ENCODE measurements around the gene STAT5A. TPM values are rescaled to one million over a fixed set of nuclear protein-coding genes. Genes with fewer than 3 reads are reported as not detected.

Gene STAT5A
- total and polyA plus RNA-seq, 9 of the 15 experiments (the other 6 are each of a cell fraction or from before 2014, with no cell fraction given): 79.9 to 415 (median 196) TPM

DNA sequence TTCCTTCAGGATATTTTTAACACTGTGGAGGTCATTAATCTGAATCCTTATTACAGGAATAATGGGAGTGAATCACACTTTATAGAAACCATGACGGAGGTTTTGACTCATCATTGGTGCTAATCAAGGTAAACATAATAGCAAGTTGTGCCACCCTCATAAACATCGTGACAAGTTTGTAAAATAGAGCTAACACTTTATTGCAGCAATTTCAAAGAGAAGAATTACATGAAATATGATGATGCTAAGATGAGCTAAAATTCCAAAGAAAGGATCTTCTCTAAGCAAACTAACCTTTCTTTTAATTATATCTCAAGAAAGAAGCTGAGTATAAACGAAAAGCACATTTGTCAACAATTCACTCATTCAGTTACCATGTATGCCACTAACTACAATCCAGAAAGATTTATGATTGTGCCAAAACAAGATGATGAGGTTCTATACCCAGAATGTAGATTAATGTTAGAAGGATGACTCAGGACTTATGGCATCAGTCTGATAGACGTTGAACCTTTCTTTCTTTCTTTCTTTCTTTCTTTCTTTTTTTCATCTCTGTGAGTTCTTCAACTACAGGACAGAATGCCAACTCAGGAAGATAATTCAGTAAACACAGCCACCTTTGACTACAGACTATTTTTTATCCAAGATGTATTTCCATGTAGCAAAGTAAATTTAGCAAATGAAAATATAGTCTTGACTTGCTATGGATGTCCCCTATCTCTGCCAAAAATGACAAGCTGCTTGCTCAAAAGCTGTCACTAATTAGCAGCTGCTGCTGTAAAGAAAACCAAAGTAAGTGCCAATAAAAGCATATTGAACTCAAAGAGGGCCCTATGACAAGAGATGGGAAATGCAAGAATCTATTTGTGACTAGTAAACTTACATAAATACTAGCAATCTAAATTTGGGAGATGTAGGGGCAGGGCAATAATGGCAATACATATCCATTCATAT is 35.4 kb upstream of the STAT5A start (continued):
- TF ChIP-seq, protein P1, sequence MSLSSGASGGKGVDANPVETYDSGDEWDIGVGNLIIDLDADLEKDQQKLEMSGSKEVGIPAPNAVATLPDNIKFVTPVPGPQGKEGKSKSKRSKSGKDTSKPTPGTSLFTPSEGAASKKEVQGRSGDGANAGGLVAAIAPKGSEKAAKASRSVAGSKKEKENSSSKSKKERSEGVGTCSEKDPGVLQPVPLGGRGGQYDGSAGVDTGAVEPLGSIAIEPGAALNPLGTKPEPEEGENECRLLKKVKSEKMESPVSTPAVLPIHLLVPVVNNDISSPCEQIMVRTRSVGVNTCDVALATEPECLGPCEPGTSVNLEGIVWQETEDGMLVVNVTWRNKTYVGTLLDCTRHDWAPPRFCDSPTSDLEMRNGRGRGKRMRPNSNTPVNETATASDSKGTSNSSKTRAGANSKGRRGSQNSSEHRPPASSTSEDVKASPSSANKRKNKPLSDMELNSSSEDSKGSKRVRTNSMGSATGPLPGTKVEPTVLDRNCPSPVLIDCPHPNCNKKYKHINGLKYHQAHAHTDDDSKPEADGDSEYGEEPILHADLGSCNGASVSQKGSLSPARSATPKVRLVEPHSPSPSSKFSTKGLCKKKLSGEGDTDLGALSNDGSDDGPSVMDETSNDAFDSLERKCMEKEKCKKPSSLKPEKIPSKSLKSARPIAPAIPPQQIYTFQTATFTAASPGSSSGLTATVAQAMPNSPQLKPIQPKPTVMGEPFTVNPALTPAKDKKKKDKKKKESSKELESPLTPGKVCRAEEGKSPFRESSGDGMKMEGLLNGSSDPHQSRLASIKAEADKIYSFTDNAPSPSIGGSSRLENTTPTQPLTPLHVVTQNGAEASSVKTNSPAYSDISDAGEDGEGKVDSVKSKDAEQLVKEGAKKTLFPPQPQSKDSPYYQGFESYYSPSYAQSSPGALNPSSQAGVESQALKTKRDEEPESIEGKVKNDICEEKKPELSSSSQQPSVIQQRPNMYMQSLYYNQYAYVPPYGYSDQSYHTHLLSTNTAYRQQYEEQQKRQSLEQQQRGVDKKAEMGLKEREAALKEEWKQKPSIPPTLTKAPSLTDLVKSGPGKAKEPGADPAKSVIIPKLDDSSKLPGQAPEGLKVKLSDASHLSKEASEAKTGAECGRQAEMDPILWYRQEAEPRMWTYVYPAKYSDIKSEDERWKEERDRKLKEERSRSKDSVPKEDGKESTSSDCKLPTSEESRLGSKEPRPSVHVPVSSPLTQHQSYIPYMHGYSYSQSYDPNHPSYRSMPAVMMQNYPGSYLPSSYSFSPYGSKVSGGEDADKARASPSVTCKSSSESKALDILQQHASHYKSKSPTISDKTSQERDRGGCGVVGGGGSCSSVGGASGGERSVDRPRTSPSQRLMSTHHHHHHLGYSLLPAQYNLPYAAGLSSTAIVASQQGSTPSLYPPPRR (CRISPR knock-in tag; IDR thresholded peaks at IDR 0.05; ENCODE audit: borderline replicate concordance): no peak
- no peak for TF ChIP-seq PTRF (tag; IDR thresholded peaks at IDR 0.05)
- no peak for TF ChIP-seq POLR3G (IDR thresholded peaks at IDR 0.05; ENCODE audit: extremely low read depth, insufficient read length, insufficient replicate concordance)
- TF ChIP-seq NCOA6 (IDR thresholded peaks at IDR 0.05): no peak
- TF ChIP-seq, protein P2, sequence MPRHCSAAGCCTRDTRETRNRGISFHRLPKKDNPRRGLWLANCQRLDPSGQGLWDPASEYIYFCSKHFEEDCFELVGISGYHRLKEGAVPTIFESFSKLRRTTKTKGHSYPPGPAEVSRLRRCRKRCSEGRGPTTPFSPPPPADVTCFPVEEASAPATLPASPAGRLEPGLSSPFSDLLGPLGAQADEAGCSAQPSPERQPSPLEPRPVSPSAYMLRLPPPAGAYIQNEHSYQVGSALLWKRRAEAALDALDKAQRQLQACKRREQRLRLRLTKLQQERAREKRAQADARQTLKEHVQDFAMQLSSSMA (CRISPR knock-in tag; IDR thresholded peaks at IDR 0.05): no peak
- TF ChIP-seq, protein P3, sequence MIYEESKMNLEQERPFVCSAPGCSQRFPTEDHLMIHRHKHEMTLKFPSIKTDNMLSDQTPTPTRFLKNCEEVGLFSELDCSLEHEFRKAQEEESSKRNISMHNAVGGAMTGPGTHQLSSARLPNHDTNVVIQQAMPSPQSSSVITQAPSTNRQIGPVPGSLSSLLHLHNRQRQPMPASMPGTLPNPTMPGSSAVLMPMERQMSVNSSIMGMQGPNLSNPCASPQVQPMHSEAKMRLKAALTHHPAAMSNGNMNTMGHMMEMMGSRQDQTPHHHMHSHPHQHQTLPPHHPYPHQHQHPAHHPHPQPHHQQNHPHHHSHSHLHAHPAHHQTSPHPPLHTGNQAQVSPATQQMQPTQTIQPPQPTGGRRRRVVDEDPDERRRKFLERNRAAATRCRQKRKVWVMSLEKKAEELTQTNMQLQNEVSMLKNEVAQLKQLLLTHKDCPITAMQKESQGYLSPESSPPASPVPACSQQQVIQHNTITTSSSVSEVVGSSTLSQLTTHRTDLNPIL (CRISPR knock-in tag; IDR thresholded peaks at IDR 0.05): no peak
- TF ChIP-seq NR2F6 (CRISPR knock-in tag; IDR thresholded peaks at IDR 0.05): no peak
- TF ChIP-seq PHF21A (IDR thresholded peaks at IDR 0.05; ENCODE audit: borderline replicate concordance, low read depth): no peak
- no peak for TF ChIP-seq ZFP30 (CRISPR knock-in tag; IDR thresholded peaks at IDR 0.05; ENCODE audit: borderline replicate concordance)
- TF ChIP-seq ZBED1 (IDR thresholded peaks at IDR 0.05): no peak
- TF ChIP-seq, protein P4, sequence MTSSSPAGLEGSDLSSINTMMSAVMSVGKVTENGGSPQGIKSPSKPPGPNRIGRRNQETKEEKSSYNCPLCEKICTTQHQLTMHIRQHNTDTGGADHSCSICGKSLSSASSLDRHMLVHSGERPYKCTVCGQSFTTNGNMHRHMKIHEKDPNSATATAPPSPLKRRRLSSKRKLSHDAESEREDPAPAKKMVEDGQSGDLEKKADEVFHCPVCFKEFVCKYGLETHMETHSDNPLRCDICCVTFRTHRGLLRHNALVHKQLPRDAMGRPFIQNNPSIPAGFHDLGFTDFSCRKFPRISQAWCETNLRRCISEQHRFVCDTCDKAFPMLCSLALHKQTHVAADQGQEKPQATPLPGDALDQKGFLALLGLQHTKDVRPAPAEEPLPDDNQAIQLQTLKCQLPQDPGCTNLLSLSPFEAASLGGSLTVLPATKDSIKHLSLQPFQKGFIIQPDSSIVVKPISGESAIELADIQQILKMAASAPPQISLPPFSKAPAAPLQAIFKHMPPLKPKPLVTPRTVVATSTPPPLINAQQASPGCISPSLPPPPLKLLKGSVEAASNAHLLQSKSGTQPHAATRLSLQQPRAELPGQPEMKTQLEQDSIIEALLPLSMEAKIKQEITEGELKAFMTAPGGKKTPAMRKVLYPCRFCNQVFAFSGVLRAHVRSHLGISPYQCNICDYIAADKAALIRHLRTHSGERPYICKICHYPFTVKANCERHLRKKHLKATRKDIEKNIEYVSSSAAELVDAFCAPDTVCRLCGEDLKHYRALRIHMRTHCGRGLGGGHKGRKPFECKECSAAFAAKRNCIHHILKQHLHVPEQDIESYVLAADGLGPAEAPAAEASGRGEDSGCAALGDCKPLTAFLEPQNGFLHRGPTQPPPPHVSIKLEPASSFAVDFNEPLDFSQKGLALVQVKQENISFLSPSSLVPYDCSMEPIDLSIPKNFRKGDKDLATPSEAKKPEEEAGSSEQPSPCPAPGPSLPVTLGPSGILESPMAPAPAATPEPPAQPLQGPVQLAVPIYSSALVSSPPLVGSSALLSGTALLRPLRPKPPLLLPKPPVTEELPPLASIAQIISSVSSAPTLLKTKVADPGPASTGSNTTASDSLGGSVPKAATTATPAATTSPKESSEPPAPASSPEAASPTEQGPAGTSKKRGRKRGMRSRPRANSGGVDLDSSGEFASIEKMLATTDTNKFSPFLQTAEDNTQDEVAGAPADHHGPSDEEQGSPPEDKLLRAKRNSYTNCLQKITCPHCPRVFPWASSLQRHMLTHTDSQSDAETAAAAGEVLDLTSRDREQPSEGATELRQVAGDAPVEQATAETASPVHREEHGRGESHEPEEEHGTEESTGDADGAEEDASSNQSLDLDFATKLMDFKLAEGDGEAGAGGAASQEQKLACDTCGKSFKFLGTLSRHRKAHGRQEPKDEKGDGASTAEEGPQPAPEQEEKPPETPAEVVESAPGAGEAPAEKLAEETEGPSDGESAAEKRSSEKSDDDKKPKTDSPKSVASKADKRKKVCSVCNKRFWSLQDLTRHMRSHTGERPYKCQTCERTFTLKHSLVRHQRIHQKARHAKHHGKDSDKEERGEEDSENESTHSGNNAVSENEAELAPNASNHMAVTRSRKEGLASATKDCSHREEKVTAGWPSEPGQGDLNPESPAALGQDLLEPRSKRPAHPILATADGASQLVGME (CRISPR knock-in tag; IDR thresholded peaks at IDR 0.05): no peak
- TF ChIP-seq, protein P5, sequence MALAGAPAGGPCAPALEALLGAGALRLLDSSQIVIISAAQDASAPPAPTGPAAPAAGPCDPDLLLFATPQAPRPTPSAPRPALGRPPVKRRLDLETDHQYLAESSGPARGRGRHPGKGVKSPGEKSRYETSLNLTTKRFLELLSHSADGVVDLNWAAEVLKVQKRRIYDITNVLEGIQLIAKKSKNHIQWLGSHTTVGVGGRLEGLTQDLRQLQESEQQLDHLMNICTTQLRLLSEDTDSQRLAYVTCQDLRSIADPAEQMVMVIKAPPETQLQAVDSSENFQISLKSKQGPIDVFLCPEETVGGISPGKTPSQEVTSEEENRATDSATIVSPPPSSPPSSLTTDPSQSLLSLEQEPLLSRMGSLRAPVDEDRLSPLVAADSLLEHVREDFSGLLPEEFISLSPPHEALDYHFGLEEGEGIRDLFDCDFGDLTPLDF (CRISPR knock-in tag; IDR thresholded peaks at IDR 0.05): no peak

Measured in K562 (cell line).